ENCODE measurements around the gene FGD1. TPM values are rescaled to one million over a fixed set of nuclear protein-coding genes. Genes with fewer than 3 reads are reported as not detected.

Gene FGD1
- total RNA-seq, 1 experiment from 2014 or later = 21.5 TPM

DNA sequence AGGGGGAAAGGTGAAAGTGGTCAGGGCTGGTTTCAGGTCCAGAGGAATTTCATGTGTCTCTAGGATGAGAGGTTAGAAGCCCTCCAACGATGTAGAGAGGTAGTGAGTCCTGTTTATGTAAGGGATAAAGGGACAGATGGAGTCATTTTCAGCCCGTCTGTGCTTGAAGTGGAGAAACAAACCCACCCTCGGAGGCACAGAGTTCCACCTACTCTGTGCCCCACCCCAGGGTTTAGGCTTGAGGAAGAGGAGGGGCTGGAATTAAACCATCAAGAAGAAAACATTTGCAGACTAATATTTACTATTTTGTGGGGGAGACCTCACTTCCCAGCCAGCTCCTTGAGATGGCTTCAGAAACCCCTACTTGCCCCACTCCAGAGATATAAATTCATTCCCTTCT lies 33.1 kb upstream of the FGD1 start:
- no peak for TF ChIP-seq EZH2 (IDR thresholded peaks at IDR 0.05; ENCODE audit: borderline replicate concordance, low read depth, low read length, poor library complexity, severe bottlenecking)
- TF ChIP-seq, protein P1, sequence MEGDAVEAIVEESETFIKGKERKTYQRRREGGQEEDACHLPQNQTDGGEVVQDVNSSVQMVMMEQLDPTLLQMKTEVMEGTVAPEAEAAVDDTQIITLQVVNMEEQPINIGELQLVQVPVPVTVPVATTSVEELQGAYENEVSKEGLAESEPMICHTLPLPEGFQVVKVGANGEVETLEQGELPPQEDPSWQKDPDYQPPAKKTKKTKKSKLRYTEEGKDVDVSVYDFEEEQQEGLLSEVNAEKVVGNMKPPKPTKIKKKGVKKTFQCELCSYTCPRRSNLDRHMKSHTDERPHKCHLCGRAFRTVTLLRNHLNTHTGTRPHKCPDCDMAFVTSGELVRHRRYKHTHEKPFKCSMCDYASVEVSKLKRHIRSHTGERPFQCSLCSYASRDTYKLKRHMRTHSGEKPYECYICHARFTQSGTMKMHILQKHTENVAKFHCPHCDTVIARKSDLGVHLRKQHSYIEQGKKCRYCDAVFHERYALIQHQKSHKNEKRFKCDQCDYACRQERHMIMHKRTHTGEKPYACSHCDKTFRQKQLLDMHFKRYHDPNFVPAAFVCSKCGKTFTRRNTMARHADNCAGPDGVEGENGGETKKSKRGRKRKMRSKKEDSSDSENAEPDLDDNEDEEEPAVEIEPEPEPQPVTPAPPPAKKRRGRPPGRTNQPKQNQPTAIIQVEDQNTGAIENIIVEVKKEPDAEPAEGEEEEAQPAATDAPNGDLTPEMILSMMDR (conservative IDR thresholded peaks at IDR 0.05; ENCODE audit: low read depth, low read length) = no peak
- DNase-seq (ENCODE audit: low spot score) = no peak
- ChIA-PET CTCF (no interaction called here), POLR2A (ENCODE audit: low non-redundant PET) (no interaction called here)
- H3K4me1 ChIP-seq (ENCODE audit: insufficient read depth, low read length, poor library complexity, severe bottlenecking) = peaks cover 3% of the 10 kb centered on the region
- peaks cover 9% of the 10 kb centered on the region for H3K9me3 ChIP-seq (ENCODE audit: low read depth, low read length, poor library complexity, severe bottlenecking)
- peak overlapping the region; percentile 79 for H3K27ac ChIP-seq (ENCODE audit: low read depth, low read length, poor library complexity, severe bottlenecking)
- BruUV-seq (replicated peaks) = no TSS peak
- peaks cover 11% of the 10 kb centered on the region for H3K36me3 ChIP-seq (ENCODE audit: insufficient read depth, low read length, poor library complexity, severe bottlenecking)
- intact Hi-C loops (cut with micrococcal nuclease; ENCODE audit: unreplicated experiment) = no loop called here
- H3K27me3 ChIP-seq (replicated peaks; ENCODE audit: insufficient read depth, low read depth, low read length, poor library complexity) = no peaks in the 10 kb centered on the region
- H3K4me3 ChIP-seq (ENCODE audit: low read depth, low read length, poor library complexity, severe bottlenecking) = no peak overlapping the region

DNA sequence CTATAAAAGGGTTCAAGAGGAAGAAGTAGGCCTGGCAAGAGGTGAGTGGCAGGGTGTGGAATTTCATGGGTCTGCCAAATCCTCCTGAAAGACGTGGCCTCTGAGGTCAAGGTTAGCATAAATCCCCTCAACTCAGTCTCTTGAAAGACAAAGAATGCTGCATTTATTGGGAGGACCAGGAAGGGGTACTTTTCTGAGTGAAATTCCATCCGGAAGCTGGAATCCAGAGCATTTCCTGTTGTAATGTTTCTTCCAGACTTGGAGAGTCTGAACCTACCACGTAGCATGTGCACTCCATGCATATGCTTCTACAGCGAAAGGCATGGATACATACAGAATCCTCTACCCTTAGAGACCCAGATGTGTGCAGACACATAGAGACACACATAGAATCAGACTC lies 13.4 kb upstream of the FGD1 start:
- CTCF ChIA-PET = no interaction called here
- Histone ChIP-seq H3K27me3 (replicated peaks; ENCODE audit: insufficient read depth, low read depth, low read length, poor library complexity) (no peaks in the 10 kb centered on the region), H3K27ac (ENCODE audit: low read depth, low read length, poor library complexity, severe bottlenecking) (no peak overlapping the region), H3K4me1 (ENCODE audit: insufficient read depth, low read length, poor library complexity, severe bottlenecking) (no peaks in the 10 kb centered on the region), H3K4me3 (ENCODE audit: low read depth, low read length, poor library complexity, severe bottlenecking) (no peak overlapping the region), H3K36me3 (ENCODE audit: insufficient read depth, low read length, poor library complexity, severe bottlenecking) (no peaks in the 10 kb centered on the region), H3K9me3 (ENCODE audit: low read depth, low read length, poor library complexity, severe bottlenecking) (no peaks in the 10 kb centered on the region)
- POLR2A ChIA-PET (ENCODE audit: low non-redundant PET) = no interaction called here
- TF ChIP-seq EZH2 (IDR thresholded peaks at IDR 0.05; ENCODE audit: borderline replicate concordance, low read depth, low read length, poor library complexity, severe bottlenecking) = no peak
- TF ChIP-seq, protein P1 (conservative IDR thresholded peaks at IDR 0.05; ENCODE audit: low read depth, low read length) = no peak
- BruUV-seq (replicated peaks) = no TSS peak
- DNase-seq (ENCODE audit: low spot score) = peak; percentile 67
- intact Hi-C loops (cut with micrococcal nuclease; ENCODE audit: unreplicated experiment) = no loop called here

DNA sequence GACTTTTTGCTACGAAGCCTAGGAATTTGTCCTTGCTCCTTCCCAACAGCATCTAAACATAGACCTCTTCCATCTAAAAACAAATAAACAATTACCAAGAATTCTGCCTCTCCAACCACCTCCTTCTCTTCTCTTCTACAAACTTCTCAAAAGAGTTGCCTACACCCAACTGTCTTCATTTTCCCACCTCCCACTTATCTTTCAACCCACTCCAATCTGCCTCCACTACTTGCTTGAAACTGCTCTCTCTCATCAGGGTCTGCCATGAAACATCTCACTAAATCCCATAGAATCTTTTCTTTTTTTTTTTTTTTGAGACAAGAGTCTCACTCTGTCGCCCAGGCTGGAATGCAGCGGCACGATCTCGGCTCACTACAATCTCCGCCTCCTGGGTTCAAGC lies 902 bp upstream of the FGD1 start:
- Histone ChIP-seq H3K27ac (ENCODE audit: low read depth, low read length, poor library complexity, severe bottlenecking) (no peak overlapping the region), H3K4me3 (ENCODE audit: low read depth, low read length, poor library complexity, severe bottlenecking) (no peak overlapping the region), H3K27me3 (replicated peaks; ENCODE audit: insufficient read depth, low read depth, low read length, poor library complexity) (no peaks in the 10 kb centered on the region), H3K9me3 (ENCODE audit: low read depth, low read length, poor library complexity, severe bottlenecking) (no peaks in the 10 kb centered on the region), H3K36me3 (ENCODE audit: insufficient read depth, low read length, poor library complexity, severe bottlenecking) (no peaks in the 10 kb centered on the region), H3K4me1 (ENCODE audit: insufficient read depth, low read length, poor library complexity, severe bottlenecking) (no peaks in the 10 kb centered on the region)
- intact Hi-C loops (cut with micrococcal nuclease; ENCODE audit: unreplicated experiment) = no loop called here
- BruUV-seq (replicated peaks) = no TSS peak
- TF ChIP-seq, protein P1 (conservative IDR thresholded peaks at IDR 0.05; ENCODE audit: low read depth, low read length) = no peak
- no peak for TF ChIP-seq EZH2 (IDR thresholded peaks at IDR 0.05; ENCODE audit: borderline replicate concordance, low read depth, low read length, poor library complexity, severe bottlenecking)
- POLR2A ChIA-PET (ENCODE audit: low non-redundant PET) = no interaction called here
- CTCF ChIA-PET = no interaction called here
- DNase-seq (ENCODE audit: low spot score) = no peak

Measured in A673 (cell line).